AG08396 (cell line): ENCODE data around the gene PATL2.
"Not testable (repeated sequence)": the region's sequence is repeated elsewhere in the genome, so short reads cannot be mapped to it uniquely, and the experiment has no call there.

Source experiments
- DNase-seq: peaks from one replicate; pipeline ENCODE4 v3.0.0; 2012; ENCODE audit warnings: low spot score, mixed read lengths

The PATL2 gene

GRCh38 chr15:44690245-44690644 lies 20.9 kb downstream of the PATL2 start:
- not testable (repeated sequence) for DNase-seq

- DNase-seq = not testable (repeated sequence)
Observed at GRCh38 chr15:44689318-44689717, 21.8 kb downstream of the PATL2 start.

GRCh38 chr15:44682809-44683682 lies 28.1 kb downstream of the PATL2 start:
- DNase-seq = not testable (repeated sequence)

- no peak for DNase-seq
Observed at GRCh38 chr15:44682211-44682610, 28.9 kb downstream of the PATL2 start.

GRCh38 chr15:44676676-44677075 lies 34.4 kb downstream of the PATL2 start:
- no peak for DNase-seq

- no peak for DNase-seq
Observed at GRCh38 chr15:44675911-44676310, 35.2 kb downstream of the PATL2 start.

GRCh38 chr15:44673639-44674038 lies 37.5 kb downstream of the PATL2 start:
- no peak for DNase-seq

- no peak for DNase-seq
Observed at GRCh38 chr15:44670087-44670950, 40.8 kb downstream of the PATL2 start.

GRCh38 chr15:44668921-44669320 lies 42.2 kb downstream of the PATL2 start:
- no peak for DNase-seq

GRCh38 chr15:44667039-44667360 lies 44.1 kb downstream of the PATL2 start:
- no peak for DNase-seq

GRCh38 chr15:44666210-44667038 lies 44.7 kb downstream of the PATL2 start:
- no peak for DNase-seq

GRCh38 chr15:44663410-44664308 lies 47.5 kb downstream of the PATL2 start, which contains the start of gene SPG11:
Gene SPG11, minus strand, starts transcription at chr15:44663662. Its CDS starts 15 bp downstream, at chr15:44663647.
- peak; percentile 98 for DNase-seq

- DNase-seq = peak; percentile 60
Observed at GRCh38 chr15:44662478-44663409, 48.4 kb downstream of the PATL2 start.

- no peak for DNase-seq
Observed at GRCh38 chr15:44661576-44661975, 49.5 kb downstream of the PATL2 start.

- no peak for DNase-seq
Observed at GRCh38 chr15:44659056-44659455, 52.1 kb downstream of the PATL2 start.

GRCh38 chr15:44657378-44657777 lies 53.7 kb downstream of the PATL2 start:
- no peak for DNase-seq

GRCh38 chr15:44656913-44657312 lies 54.2 kb downstream of the PATL2 start:
- DNase-seq = no peak

- no peak for DNase-seq
Observed at GRCh38 chr15:44656298-44656697, 54.8 kb downstream of the PATL2 start.

- DNase-seq = no peak
Observed at GRCh38 chr15:44654858-44655257, 56.3 kb downstream of the PATL2 start.

GRCh38 chr15:44647637-44648036 lies 63.5 kb downstream of the PATL2 start:
- DNase-seq = no peak
